ENCODE results near the gene RAB43.
"Not testable (repeated sequence)": the region's sequence is repeated elsewhere in the genome, so short reads cannot be mapped to it uniquely, and the experiment has no call there.

The RAB43 gene

DNA sequence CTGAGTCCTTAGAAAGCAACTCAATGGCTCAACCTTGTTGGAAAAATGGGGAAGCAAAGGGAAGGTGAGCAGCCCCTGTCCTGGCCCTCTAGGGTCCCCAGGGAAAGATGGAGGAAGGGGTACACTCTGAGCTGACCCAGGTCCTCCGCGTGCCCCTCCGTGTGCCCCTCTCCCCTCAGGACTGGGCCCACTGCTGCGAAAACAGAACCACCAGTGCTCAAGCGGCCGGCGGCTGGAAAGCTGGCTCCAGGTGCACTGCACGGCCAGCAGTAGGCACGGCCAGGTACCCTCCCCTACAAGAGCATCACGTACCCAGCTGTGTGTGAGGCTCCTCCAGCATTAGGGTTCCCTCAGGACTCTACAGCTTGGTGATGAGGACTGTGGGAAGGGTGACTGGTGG, 26.3 kb downstream of the RAB43 start:
- DNase-seq (ENCODE audit: low spot score), result no peak

DNA sequence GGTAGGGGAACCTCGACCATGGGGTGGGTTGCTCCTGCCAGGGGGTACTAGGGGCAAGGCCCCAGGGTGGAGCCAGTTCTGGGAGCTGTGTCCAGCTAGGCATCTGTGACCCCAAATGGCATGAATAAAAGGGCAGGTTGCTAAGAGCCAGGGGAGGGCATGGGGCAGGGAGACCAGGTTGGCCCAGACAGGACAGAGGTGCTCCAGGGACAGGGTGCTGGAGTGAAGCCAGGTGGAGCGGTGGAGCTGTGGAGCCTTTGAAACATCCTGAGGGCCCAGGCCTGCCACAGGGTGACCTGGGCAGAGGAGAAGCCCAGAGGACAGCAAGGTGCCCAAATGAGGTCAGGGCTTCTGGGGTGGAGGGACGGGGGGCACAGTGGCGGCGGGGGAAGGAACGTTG, 33.3 kb downstream of the RAB43 start:
- DNase-seq (ENCODE audit: low spot score), result not testable (repeated sequence)

DNA sequence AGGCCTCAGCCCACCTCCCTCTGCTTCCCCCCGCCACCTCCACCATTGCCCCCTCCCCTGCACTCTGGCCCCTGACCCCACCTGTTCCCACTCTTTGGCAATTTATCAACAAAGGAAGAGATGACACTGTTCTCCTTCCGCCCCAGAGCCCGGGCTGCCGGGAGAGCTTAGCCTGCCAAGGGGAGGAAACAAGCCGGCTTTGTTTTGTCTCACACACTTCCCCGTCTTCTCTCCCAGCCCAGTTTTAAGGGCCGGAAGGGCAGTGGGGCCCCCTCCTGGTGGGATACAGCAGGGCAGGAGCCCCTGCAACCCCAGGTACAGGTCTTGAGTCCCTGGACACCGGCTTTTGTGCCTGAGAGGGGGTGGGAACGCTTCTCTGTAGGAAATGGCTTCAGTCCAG, 33.7 kb downstream of the RAB43 start:
- DNase-seq (ENCODE audit: low spot score), result not testable (repeated sequence)

DNA sequence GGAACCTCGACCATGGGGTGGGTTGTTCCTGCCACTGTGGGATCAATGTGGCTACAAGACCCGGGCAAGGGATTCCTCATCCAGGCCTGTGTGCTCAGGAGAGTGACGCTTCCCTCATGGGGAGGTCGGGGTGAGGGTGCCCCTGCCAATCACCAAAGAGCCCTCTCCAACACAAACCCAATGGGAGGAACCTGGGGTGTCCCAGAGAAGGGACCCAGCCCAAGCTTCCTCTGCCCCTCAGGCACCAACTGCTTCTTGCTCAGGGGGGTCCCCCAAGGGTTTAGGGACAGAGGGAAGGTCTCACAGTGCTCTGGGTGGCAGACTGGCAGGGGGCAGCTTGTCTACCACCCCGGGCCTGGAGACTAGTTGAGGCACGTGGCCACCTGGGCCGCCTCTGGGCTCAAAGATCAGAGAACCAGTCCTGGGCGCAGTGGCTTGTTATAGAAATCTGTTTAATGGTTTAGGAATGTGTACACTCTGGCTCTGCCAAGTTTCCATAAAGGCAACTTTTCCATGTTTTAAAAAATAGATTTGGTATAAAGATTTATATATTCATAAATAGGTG, 34.4 kb downstream of the RAB43 start:
- no peak for DNase-seq (ENCODE audit: low spot score)

DNA sequence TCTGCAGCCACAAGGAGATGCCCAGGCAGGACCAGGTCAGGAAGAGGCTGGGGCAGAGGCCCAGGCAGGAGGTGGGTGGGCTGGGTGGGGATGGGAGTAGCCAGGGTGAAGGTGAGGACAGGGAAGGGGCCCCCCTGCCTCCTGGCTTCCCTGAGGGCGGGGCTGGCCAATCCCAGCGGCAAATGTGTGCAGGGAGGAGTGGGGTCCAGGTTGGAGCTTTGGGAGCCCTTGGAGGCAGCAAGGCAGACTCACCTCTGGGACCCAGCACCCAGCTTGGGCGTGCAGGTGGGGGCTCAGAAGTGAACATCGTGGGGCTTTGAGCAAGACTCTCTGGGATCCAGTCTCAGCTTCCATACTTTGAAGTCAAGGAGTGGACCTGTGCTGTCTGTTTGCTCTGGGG, 35.8 kb downstream of the RAB43 start:
- no peak for DNase-seq (ENCODE audit: low spot score)

DNA sequence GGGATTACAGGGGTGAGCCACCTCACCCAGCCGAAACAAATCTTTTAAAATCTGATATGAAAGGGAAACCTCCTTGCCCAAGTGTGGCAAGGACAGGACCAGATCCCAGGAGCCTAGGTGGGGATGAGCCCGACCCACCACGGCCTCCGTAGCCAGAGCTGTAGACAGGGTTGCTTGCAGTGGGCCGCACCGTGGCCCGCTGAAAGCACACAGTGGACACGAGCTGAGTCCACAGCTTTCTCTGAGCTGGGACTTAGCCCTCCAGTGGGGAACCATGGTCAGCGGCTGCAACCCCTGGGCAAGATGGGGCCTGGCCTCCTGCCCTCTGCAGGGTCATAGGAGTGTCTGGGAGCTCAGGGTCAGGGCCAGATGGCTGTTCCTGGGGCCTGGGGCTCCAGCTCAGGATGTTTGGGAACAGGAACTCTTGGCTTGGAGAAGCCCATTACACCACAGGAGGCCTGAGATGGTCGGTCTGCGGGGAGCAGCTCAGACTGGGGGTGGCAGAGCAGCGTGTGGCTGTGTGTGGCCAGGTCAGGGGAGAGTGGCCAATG, 36.4 kb downstream of the RAB43 start:
- no peak for DNase-seq (ENCODE audit: low spot score)

DNA sequence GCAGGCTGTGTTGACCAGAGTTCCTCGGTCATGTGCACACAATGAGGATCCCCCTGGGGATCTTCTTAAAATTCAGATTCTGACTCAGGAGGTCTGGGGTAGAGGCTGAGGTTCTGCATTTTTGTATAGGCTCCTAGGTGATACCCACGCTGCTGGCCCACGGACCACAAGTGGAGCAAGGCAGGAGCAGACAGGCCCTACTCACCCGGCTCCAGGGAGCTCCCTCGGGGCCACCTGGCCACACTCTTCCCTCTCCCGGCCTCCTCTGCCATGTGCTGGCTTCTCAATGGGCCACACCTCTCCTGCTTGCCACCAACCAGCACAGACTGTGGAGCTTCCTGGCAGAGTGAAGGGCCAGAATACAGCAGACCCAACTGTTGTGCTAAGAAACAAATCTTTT, 37.1 kb downstream of the RAB43 start:
- DNase-seq (ENCODE audit: low spot score), result no peak

DNA sequence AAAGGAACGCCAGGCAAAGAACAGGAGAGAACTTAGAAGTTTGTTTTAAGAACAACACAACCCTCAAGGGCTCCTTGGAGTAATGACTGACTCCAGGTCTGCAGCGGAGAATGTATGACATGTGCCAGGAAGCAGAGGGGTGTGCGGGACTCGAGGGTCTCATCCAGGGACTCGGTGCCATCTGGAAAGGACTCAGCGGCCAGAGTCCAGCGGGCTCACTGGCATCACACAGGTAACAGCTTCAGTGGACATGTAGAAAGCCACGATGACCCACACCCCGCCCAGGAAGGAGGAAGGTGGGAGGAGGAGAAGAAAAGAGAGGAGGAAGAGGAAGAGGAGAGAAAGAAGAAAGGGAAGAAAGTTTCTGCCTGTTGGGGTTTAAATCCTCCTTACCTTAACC, 39.6 kb downstream of the RAB43 start:
- no peak for DNase-seq (ENCODE audit: low spot score)

DNA sequence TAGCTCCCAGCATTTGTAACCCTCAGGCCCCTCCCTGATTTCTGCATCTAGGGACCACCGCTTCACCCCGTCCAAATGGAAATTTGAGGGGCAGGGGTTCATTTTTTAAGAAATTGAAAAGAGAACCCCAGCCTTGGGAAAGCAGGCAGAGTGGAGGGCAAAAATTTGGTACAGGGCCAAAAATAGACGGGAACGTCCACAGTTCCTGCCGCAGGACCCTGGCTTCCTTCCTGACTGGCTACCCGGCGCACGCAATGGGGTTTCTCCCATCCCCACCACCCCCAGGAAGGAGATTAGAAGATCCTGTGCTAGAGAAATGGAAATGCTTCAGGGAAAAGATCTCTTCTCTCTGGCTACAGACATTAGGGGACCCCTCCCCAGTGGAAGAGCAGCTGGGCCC, 40.1 kb downstream of the RAB43 start:
- no peak for DNase-seq (ENCODE audit: low spot score)

DNA sequence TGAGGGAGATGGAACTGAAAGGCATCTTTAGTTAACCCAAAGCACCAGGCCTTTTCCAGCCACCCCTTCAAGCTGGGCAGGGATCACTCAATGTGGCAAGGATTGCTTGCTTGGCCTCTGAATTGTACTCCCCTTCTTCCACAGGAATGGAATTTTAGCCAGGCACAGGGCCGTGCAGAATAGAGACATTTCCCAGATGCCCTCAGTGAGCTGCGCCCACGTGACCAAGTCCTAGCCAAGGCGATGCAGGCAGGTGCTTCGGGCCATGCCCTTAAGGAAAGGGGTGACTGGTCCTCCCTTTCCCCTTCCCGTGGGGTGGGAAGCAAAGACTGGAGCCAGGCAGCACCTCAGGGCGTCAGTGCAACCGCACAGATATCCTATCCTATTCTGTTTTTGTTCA, 43.1 kb downstream of the RAB43 start:
- no peak for DNase-seq (ENCODE audit: low spot score)

DNA sequence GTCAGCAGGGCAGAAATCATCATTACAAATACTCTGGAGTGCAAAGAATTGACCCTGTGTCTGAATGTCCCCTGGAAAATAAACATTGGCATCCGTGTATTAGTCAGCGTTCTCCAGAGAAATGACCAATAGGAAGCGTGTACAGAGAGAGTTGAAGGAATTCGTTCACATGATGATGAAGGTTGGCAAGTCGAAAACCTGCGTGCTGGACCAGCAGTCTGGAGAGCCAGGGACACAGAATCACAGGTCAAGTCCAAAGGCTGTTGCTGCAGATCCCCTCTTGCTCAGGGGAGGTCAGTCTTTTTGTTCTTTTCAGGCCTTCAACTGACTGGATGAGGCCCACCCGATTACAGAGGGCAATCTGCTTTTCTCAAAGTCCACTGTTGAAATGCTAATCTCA, 44.4 kb downstream of the RAB43 start:
- DNase-seq (ENCODE audit: low spot score), result no peak

DNA sequence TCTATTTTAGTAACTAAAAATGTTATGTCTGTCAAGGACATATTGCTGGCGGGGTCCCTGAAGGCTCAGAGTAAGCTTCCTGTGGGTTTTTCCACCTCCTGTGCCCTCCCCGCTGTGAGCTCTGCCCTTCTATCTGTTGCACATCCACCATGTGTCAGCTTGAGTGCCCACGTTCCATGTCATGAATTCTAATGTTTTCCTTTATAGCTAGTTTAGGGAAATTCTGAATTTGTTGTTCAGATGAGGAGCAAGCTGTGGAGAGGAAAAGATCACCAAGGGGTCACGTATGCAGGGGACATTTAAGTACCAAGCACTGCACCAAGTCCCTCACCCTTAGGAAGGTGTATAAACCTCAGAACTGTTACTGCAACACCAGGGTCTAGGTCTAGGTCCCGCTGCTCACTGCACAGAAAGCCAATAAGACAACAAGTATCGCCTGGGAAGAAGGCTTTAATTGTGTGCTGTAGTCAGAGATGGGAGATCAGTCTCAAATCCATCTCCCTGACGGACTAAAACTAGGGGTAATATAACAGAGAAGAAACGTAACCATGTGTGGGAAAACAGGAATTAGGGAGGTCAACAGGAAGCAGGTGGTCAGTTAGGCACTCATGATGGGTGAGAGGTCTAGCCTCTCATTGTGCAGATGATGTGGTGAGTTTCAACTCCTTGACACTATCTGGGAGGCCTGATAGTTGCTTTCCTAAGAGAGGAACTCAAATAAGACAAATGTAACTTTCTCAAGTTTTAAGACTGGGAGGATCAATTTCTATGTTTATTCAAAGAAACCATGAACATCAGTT, 51.3 kb downstream of the RAB43 start:
- no peak for DNase-seq (ENCODE audit: low spot score)

DNA sequence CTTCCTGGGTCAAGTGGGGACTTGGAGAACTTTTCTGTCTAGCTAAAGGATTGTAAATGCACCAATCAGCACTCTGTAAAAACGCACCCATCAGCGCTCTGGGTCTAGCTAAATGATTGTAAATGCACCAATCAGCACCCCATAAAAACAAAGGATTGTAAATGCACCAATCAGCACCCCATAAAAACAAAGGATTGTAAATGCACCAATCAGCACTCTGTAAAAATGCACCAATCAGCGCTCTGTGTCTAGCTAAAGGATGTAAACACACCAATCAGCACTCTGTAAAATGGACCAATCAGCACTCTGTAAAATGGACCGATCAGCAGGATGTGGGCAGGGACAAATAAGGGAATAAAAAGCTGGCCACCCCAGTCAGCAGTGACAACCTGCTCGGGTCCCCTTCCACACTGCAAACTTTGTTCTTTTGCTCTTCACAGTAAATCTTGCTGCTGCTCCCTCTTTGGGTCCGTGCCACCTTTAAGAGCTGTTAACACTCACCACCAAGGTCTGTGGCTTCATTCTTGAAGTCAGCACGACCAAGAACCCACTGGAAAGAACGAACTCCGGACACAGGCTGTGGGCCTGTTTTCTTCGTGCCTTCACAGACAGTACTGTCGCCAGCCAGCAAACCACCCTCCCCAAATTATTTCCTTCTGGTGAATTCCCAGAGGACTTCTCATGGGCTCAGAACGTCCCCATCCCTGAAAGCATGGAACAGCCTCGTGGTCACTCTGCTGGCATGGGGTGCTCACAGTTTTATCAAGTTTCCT, 52.1 kb downstream of the RAB43 start:
- DNase-seq (ENCODE audit: low spot score), result not testable (repeated sequence)

DNA sequence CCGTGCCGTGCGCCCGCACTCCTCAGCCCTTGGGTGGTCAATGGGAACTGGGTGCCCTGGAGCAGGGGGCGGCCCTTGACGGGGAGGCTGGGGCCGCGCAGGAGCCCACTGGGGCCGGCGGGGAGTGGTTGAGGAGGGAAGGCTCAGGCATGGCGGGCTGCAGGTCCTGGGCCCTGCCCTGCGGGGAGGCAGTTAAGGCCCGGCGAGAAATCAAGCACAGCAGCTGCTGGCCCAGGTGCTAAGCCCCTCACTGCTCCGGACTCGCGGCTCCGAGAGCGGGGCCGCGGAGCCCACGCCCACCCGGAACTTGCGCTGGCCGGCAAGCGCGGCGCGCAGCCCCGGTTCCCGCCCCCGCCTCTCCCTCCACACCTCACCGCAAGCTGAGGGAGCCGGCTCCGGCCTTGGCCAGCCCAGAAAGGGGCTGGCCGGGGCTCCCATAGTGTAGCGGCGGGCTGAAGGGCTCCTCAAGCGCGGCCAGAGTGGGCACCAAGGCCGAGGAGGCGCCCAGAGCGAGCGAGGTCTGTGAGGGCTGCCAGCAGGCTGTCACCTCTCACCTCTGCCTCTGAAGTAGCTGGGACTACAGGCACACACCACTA, 53.2 kb downstream of the RAB43 start:
- no peak for DNase-seq (ENCODE audit: low spot score)

DNA sequence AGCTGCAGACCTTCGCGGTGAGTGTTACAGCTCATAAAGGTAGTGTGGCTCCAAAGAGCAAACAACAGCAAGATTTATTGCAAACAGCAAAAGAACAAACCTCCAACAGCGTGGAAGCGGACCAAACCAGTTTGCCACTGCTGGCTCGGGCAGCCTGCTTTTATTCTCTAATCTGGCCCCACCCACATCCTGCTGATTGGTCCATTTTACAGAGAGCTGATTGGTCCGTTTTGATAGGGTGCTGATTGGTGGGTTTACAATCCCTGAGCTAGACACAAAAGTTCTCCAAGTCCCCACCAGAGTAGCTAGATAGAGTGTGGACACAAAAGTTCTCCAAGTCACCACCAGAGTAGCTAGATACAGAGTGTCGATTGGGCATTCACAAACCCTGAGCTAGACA, 53.9 kb downstream of the RAB43 start:
- not testable (repeated sequence) for DNase-seq (ENCODE audit: low spot score)

DNA sequence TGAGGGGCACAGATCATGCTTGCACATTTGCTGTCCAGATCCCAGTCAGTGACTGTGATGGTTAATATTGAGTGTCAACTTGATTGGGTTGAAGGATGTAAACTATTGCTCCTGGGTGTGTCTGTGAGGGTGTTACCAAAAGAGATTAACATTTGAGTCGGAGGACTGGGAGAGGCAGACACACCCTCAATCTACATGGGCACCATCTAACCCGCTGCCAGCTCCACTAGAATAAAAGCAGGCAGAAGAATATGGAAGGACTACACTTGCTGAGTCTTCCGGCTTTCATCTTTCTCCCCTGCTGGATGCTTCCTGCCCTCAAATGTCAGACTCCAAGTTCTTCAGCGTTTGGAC, 55.9 kb downstream of the RAB43 start:
- no peak for DNase-seq (ENCODE audit: low spot score)

DNA sequence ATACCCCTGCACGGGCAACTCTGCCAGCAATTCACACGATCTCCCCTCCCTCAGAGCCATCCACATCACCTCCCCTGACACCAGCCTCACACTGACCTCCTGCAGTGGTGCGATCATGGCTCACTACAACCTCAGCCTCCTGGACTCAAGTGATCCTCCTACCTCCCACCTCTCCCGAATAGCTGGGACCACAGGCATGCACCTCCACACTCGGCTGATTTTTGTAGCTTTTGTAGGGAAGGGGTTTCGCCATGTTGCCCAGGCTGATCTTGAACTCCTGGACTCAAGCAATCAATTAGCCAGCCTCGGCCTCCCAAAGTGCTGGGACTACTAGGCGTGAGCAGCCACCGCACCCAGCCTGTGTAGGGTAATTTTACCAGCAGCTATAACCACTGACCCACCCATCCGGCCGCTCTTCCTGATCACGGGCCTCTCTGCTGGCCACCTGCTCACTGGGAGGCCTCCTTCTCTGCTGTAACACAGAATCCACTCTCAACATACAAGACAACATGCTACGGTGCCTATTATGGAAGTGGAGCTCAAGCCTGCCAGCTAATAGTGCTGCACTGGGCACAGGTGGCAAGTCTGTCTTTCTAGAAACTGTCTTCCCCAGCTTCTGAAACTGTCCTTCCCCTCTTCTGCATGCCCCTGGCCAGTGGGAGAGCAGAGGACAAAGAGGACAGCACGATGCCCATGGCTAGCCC, 56.4 kb downstream of the RAB43 start:
- no peak for DNase-seq (ENCODE audit: low spot score)

DNA sequence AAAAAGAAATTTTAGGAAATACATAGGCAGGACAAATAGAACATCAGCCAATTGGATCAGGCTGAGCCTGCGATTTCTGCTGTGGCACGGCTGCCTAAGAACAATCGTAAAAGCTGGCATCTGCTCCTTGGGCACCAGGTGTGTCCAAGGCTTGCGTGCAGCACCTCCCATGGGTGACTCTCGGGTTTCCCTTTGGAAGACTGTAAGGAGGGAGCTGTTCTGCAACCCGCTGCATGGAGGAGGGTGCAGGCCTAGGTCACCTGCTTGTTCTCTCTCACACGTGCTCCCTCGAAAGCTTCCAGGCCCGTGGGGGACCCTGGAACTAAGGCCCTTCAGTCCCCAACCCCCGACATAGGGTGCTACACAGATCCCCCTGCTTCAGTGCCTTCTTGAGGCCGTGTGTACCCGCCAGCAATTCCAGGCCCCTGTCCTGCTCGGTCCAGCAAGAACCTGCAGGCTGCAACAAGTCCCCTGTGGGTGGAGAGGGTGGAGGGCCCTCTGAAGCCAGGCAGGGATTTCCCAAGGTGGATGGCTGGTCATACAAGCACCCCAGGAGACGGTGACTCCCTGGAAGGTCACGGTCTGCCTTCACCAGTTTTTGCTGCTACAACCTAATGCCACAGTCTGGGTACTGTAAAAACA, 57.6 kb downstream of the RAB43 start:
- DNase-seq (ENCODE audit: low spot score), result no peak

DNA sequence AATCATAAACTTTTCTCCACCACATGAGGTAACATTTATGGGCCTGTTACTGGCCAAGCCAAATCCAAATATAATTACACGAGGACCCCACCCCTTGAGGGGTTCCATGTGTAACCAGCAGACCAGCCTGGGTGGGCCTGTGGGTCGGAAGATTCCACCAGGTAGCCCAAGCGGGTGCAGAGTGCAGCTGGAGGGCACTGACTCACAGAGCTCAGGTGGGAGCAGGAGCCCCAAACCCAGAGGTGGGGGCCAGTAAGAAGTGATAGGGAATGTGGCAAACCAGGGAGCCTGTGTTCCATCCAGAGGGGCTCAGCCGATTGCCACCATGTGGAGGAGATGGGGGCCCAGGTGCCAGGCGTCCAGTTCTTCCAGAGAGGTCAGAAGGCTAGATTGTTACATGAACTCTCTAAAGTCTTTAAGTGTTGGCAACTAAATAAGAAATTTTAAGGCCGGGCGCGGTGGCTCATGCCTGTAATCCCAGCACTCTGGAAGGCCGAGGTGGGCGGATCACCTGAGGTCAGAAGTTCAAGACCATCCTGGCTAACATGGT, 58.4 kb downstream of the RAB43 start:
- no peak for DNase-seq (ENCODE audit: low spot score)

DNA sequence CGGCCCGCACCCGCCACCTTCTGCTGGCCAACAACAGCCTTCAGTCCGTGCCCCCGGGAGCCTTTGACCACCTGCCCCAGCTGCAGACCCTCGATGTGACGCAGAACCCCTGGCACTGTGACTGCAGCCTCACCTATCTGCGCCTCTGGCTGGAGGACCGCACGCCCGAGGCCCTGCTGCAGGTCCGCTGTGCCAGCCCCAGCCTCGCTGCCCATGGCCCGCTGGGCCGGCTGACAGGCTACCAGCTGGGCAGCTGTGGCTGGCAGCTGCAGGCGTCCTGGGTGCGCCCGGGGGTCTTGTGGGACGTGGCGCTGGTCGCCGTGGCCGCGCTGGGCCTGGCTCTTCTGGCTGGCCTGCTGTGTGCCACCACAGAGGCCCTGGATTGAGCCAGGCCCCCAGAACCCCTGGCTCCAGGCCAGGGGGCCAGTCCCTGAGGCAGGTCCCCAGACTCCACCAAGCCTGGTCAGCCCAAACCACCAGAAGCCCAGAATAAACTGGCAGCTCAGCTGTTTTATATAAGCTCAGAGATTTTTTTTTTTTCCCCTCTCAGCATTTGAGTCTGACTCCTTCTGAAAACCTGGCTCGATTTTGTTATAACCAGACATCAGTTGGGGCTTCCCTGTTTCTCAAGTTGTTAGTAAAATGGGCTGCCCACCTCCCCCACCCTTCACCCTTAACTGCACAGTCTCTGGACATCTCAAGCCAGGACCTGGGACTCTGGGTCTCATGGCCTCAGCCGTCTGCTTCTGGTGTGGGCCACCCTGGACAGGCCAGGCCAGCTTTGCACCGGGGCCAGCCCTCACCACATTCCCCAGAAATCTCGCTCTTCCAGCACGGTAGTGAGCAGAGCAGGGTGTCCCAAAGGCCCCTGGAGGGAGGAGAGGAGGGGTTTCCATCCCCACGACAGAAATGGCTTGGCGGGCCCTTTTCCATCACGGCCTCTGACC, 59.4 kb downstream of the RAB43 start:
- DNase-seq (ENCODE audit: low spot score), result no peak

Measured in CD4-positive, alpha-beta T cell treated with Interleukin-15 for 4 hours (primary cell).